ENCODE results near the gene EEIG2.

The EEIG2 gene

DNA sequence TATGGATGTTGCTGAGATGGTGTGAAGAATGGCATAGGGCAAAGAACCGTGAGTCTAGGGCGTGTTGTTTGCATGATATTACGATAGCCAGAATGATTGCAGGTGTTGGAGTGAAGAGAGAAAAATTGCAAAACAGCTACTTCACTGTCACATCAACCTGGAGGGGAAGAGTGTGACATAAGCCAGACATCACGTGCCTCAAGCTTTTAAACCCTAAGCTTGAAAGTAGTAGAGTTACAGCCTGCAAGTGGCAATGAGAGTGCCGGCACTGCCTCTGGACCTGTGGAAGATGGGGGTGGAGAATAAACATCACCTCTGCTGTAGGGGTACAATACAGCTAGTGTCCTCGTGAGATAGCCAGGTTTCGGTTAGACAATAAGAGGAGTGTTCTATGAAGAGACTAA, 11.1 kb downstream of the EEIG2 start:
- no peak overlapping the region for H3K4me3 ChIP-seq (ENCODE audit: low read depth, low read length, poor library complexity, severe bottlenecking)
- peaks cover 3% of the 10 kb centered on the region for H3K4me1 ChIP-seq (ENCODE audit: insufficient read depth, low read length, severe bottlenecking)
- no peaks in the 10 kb centered on the region for H3K9me3 ChIP-seq (ENCODE audit: low read length)
- H3K27me3 ChIP-seq (ENCODE audit: insufficient read depth, low read length): no peaks in the 10 kb centered on the region
- H3K9me2 ChIP-seq (ENCODE audit: low read depth, low read length): no peaks in the 10 kb centered on the region
- no peaks in the 10 kb centered on the region for H4K20me1 ChIP-seq (ENCODE audit: insufficient read depth, low read length)
- H3F3A ChIP-seq (ENCODE audit: insufficient read depth, low read length): no peaks in the 10 kb centered on the region
- H3K27ac ChIP-seq (ENCODE audit: low read depth, low read length, poor library complexity, severe bottlenecking): no peak overlapping the region
- TF ChIP-seq, protein P1, sequence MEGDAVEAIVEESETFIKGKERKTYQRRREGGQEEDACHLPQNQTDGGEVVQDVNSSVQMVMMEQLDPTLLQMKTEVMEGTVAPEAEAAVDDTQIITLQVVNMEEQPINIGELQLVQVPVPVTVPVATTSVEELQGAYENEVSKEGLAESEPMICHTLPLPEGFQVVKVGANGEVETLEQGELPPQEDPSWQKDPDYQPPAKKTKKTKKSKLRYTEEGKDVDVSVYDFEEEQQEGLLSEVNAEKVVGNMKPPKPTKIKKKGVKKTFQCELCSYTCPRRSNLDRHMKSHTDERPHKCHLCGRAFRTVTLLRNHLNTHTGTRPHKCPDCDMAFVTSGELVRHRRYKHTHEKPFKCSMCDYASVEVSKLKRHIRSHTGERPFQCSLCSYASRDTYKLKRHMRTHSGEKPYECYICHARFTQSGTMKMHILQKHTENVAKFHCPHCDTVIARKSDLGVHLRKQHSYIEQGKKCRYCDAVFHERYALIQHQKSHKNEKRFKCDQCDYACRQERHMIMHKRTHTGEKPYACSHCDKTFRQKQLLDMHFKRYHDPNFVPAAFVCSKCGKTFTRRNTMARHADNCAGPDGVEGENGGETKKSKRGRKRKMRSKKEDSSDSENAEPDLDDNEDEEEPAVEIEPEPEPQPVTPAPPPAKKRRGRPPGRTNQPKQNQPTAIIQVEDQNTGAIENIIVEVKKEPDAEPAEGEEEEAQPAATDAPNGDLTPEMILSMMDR (IDR thresholded peaks at IDR 0.05; ENCODE audit: low read length): no peak
- TF ChIP-seq EZH2 (IDR thresholded peaks at IDR 0.05; ENCODE audit: borderline replicate concordance, low read length): no peak
- no peaks in the 10 kb centered on the region for H3K79me2 ChIP-seq (ENCODE audit: insufficient read depth, low read length)
- no peak overlapping the region for H3K9ac ChIP-seq (ENCODE audit: low read length)
- H2AFZ ChIP-seq (ENCODE audit: low read length): no peak overlapping the region
- no peak overlapping the region for H3K4me2 ChIP-seq (ENCODE audit: low read length)
- H3K36me3 ChIP-seq (ENCODE audit: insufficient read depth, low read length): no peaks in the 10 kb centered on the region

DNA sequence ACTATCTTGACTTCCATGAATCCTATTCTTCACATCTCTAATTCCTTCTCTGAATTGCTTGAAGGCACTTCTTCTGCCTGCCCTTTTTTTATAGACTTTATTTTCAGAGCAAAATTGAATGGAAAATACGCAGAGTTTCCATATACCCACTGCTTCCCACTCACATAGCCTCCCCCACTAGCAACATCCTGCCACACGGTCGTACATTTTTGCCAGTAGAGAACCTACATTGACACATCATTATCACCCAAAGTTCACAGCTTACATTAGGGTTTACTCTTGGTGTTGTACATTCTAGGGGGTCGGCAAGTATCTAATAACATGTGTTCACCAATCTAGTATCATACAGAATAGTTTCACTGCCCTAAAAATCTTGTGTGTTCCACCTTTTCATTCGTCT, 12.3 kb downstream of the EEIG2 start:
- H3K36me3 ChIP-seq (ENCODE audit: insufficient read depth, low read length): no peaks in the 10 kb centered on the region
- H3K4me3 ChIP-seq (ENCODE audit: low read depth, low read length, poor library complexity, severe bottlenecking): no peak overlapping the region
- H3K79me2 ChIP-seq (ENCODE audit: insufficient read depth, low read length): no peaks in the 10 kb centered on the region
- TF ChIP-seq, protein P1 (IDR thresholded peaks at IDR 0.05; ENCODE audit: low read length): no peak
- TF ChIP-seq EZH2 (IDR thresholded peaks at IDR 0.05; ENCODE audit: borderline replicate concordance, low read length): no peak
- no peaks in the 10 kb centered on the region for H4K20me1 ChIP-seq (ENCODE audit: insufficient read depth, low read length)
- H2AFZ ChIP-seq (ENCODE audit: low read length): no peak overlapping the region
- H3K9ac ChIP-seq (ENCODE audit: low read length): no peak overlapping the region
- H3K27me3 ChIP-seq (ENCODE audit: insufficient read depth, low read length): no peaks in the 10 kb centered on the region
- H3F3A ChIP-seq (ENCODE audit: insufficient read depth, low read length): no peaks in the 10 kb centered on the region
- no peak overlapping the region for H3K4me2 ChIP-seq (ENCODE audit: low read length)
- H3K9me2 ChIP-seq (ENCODE audit: low read depth, low read length): no peaks in the 10 kb centered on the region
- H3K4me1 ChIP-seq (ENCODE audit: insufficient read depth, low read length, severe bottlenecking): peaks cover 3% of the 10 kb centered on the region
- no peaks in the 10 kb centered on the region for H3K9me3 ChIP-seq (ENCODE audit: low read length)
- no peak overlapping the region for H3K27ac ChIP-seq (ENCODE audit: low read depth, low read length, poor library complexity, severe bottlenecking)

DNA sequence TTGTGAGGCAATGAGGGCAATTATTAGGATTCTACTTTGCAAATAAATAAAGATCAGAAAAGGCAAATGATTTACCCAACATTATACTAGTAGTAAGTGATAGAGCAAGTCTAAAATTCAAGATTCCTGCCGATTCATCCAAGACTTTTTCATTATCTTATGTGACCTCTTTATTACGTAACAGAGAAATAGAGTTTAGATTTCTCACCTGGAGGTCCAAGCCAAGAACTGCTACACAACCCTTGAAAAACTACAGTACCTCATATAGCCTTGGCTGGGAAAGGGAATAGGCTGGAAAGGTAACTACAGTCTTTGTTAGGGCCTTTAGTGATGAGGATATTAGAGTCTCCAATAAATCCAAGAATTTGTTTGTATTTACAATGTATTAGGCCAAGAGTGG, 13.3 kb downstream of the EEIG2 start:
- Histone ChIP-seq H3K9me3 (ENCODE audit: low read length) (no peaks in the 10 kb centered on the region), H3K27ac (ENCODE audit: low read depth, low read length, poor library complexity, severe bottlenecking) (no peak overlapping the region), H3K79me2 (ENCODE audit: insufficient read depth, low read length) (no peaks in the 10 kb centered on the region), H3K36me3 (ENCODE audit: insufficient read depth, low read length) (no peaks in the 10 kb centered on the region), H4K20me1 (ENCODE audit: insufficient read depth, low read length) (no peaks in the 10 kb centered on the region), H3K4me2 (ENCODE audit: low read length) (no peak overlapping the region), H3K4me3 (ENCODE audit: low read depth, low read length, poor library complexity, severe bottlenecking) (no peak overlapping the region), H3K4me1 (ENCODE audit: insufficient read depth, low read length, severe bottlenecking) (peaks cover 3% of the 10 kb centered on the region), H3K27me3 (ENCODE audit: insufficient read depth, low read length) (no peaks in the 10 kb centered on the region), H3F3A (ENCODE audit: insufficient read depth, low read length) (no peaks in the 10 kb centered on the region), H3K9ac (ENCODE audit: low read length) (no peak overlapping the region), H2AFZ (ENCODE audit: low read length) (no peak overlapping the region), H3K9me2 (ENCODE audit: low read depth, low read length) (no peaks in the 10 kb centered on the region)
- TF ChIP-seq, protein P1 (IDR thresholded peaks at IDR 0.05; ENCODE audit: low read length): no peak
- TF ChIP-seq EZH2 (IDR thresholded peaks at IDR 0.05; ENCODE audit: borderline replicate concordance, low read length): no peak

Data from OCI-LY1 (cell line).